Activated CD4-positive, alpha-beta T cell treated with anti-CD3 and anti-CD28 coated beads for 48 hours (primary cell): ENCODE measurements around the gene DHX15.
"Not testable (repeated sequence)": the region's sequence is repeated elsewhere in the genome, so short reads cannot be mapped to it uniquely, and the experiment has no call there.

Experiments
- DNase-seq: peaks from one replicate; pipeline ENCODE4 v3.0.0-alpha.2; 2020

The DHX15 gene

DNA sequence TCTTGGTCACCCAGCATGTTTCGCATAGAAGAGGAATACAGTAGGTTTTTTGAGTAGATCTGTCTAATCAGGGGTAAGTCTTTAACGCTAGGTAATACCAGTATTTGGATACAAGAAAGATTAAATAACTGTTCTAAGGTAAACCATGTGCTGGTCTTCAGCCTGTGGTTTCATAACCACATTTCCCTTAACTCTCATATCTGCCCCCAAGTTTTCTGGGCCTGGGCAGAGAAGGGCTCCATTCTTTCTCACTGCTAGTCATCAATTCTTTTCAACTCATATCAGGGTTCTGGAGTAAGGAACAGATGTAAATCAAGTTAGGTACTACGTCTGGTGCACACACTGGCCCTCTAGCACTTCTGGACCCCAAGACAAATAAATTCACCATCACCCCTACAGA lies 49.0 kb downstream of the DHX15 start:
- DNase-seq = no peak

DNA sequence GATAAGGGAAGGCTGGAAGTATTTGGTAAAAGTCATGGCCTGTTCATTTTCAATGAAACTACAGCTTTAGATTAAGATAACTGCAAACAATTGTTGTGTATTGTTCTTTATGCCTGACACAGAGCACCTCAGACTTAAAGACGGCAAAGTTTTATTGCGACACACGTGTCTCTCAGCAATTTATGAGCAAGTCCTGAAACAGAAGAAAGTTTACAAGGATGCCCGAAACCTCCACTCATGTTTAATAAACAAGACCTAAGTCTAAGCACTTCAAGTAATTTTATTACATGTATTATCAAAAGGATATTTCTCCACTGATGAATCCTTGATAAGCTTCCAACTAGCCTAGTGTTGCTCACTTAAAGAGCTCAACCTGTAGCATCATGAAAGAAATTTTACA lies 51.0 kb downstream of the DHX15 start:
- no peak for DNase-seq

DNA sequence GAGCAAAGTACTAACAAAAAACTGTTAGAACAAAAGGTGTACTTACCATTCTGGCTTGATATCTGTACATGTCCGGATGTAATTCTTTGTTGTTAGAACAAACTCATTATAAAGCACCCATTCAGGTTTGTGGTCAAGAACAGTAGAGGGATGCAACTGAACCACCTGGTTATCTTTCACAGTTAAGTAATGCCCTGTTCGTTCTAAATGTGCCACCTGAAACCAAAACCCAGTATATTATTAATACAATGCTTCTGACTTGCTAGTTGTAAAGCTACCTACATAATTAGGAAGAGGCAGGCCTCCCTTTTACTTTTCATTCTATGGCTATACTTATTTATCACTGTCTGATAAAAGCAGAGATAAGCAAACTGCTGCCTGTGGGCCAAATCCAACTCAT lies 54.8 kb downstream of the DHX15 start:
- no peak for DNase-seq

DNA sequence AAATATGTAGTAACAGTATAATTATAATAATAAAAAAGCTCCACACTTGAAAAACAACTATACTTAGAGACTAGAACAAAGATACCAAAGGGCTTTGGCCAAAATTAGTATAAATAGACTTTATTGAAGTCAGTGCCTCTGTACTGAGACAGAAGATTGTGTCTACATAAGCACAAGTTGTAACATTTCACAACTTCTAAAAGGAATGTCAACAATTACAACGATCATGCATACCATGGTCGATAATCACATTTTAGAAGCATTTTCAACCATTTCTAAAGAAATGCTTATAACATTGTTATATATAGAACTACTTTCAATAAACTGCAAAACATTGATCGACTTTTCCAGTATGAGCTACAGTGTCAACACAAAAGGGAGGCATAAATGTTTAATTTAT lies 57.0 kb downstream of the DHX15 start:
- DNase-seq = no peak

DNA sequence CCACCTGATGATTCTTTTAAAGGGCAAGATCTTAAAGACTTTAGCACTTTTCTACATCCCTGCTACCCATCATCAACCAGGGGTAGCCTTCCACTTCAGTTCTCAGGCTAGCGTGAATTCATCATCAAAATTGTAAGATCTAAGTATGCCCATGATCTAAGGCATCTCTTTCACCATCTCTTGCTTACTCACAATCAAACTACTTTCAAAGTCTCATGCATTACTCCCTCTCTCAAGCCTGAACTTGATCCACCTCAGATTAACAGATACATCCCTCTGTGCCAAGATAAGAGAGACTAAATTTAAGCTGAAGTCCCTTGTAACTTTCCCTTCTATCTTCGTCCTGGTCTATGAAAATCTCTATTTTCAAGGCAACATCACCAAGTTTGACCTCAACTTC lies 62.8 kb downstream of the DHX15 start:
- DNase-seq = no peak

DNA sequence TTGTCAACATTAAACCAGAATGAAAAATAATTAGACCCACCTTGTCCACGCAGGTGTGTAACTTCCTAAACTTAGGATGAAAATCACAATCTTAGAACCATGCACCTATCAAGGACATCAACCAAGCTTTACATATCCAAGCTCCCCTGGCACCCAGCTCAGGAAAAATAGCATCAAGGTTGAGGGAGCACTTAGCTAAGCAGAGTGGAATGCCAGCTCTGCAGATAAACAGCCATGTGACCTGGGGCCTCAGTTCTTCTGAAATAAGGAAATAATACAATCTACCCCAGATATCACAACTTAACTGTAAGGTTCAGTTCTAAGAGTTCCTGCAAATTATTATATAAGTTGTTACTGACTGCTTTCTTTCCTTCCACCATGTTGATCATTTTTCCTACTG lies 64.7 kb downstream of the DHX15 start:
- no peak for DNase-seq

DNA sequence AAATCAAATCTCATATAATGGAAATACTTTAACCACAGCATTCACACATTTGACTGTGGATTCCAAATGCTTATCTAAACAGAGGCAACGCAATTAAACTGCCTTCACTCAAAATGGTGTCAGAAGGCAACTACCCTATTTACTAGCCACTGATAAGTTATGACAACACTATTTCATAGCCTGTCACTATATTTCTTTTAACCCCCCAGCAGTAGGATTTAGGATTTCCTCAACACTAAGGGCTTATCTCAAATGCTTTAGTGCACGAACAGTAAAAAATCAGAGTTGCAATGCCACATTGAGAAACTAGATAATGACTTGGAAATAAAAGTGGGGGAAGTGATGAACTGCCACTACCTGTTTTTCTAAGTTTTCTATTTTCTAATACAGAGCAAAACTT lies 66.7 kb downstream of the DHX15 start:
- no peak for DNase-seq

DNA sequence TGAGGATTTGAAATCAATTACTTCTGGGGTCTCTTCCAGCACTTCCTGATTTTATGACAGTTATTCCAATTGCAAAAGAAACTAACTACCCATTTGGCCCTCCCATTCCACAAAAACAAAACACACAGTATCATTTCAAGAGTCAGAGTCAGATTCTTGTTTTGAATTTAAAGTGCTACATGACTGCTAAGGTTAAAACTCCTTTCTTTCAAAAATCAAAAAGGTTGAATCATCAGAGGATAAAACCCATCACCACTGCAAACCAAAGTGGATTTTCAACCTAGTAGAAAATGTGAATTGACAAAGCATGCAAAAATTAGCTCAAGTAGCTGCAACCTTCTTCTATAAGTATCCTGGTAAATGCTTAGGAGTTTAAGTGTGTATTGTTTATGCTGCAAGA lies 67.4 kb downstream of the DHX15 start:
- DNase-seq = no peak

DNA sequence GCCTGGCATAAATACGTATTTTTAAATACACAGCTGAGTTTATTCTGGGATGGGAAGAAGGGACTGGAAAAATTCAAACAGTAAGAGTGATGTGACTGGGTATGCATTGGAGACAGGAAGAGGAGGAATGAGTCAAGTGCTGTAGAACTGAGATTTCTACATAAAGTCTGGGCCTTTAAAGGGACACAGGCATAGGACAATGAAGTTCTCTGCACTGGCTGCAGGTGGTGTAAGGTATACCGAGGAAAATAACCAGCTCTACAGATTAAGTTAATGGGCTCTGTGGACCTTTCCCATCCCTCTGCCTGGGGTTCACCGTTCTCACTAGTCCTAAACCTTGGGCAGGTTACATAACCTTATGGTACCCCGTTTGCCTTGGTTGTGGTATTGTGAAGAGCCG lies 68.7 kb downstream of the DHX15 start:
- no peak for DNase-seq

DNA sequence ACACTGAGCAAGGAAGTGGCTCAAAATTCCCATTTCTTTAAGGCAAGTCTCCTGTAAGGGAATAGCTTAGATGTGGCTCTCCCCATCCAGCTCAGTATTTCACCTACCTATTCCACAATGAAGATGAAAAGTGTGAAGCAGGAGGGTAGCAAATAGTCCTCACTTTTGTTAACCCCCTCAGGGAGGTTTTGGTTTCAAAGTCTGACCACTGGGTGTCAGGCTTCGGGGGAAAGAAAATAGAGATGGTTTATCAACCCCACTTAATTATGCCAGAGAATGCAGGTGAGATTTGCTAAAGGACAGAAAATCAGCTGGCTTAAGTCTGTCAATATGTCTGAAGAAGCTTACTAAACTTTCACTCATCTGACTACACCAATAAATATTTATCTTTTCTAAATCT lies 69.5 kb downstream of the DHX15 start:
- DNase-seq = no peak

DNA sequence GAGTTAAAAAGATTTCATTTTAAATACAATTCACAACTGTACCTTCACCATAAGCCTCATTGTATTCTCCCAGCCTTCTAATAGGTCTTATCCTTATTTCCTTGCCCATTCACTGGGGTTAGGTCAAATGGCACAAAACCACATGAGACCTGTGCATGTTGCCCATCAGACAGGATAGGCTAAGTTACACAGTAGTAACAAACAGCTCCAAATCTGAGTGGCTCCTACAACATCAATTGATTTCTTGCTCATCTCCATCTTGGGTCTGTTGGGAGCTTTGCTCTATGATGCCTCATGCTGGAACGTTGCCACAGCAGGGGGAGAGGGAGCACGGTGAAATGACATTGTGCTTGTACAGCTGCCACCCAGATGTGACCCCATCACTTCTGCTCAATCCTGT lies 70.6 kb downstream of the DHX15 start:
- DNase-seq = no peak

DNA sequence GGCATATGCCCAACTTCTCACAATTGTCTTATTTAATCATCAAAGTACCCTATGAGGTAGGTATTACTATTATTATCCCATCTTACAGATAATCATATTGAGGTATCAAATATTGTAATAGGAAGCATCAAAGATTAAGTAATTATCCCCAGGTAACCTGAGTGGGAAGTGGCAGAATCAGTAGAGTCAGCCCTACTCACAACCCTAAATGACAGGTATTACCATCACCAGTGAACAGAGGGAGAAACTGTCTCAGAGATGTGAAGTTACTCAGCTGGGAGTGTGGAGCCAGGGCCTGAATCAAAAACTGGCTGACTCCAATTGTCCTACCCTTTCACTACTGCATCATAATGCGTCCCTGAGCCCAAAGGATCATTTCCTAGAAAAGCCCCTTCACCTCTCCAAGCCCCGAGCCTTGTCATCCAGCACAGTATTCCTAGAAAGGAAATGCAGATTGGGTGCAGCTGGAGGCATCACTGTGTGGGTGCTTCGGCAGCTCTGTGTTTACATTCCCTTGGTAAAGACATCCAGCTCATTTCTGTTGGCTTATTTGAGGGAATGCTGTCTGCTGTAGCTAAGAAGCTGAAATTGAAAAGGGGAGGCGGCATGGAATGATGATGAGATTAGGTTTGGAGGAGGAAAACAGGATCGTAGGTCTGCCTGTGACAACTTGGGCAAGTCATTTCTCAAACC lies 72.8 kb downstream of the DHX15 start:
- DNase-seq = no peak

DNA sequence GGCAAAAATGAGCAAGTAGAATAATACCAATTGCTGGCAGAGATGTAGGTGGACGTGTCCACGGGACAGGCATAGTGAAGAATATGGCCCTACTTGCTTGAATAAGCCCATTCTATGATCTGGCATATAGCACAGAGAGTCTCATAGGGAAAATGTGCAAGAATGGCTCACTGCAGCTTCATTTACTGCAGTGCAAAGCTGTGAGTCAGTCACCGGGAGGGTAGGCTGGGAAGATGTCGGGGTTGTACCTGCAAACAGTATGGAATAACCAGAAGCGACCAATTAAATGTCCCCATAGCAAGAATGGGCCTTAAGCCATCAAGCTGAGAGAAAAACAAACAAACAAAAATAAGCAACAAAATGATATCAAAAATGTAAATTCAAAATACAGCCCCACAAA lies 74.3 kb downstream of the DHX15 start:
- DNase-seq = no peak

DNA sequence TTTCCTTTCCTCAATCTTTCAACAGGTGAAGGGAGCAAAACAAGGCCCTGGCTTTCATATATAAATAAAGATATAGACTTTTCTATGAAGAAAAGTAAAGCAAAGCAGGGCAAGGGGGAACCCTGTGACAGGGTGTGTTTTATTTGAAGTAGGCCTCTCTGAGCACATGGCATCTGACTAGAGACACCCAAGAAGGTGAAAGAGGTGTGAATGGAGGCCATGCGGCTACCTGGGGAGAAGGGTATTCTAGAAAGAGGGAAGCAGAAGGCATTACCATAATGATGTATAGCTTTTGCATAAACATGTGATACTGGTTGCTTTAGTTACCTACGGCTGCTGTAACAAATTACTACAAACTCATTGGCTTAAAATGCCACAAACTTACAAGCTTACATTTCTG lies 75.8 kb downstream of the DHX15 start:
- no peak for DNase-seq

DNA sequence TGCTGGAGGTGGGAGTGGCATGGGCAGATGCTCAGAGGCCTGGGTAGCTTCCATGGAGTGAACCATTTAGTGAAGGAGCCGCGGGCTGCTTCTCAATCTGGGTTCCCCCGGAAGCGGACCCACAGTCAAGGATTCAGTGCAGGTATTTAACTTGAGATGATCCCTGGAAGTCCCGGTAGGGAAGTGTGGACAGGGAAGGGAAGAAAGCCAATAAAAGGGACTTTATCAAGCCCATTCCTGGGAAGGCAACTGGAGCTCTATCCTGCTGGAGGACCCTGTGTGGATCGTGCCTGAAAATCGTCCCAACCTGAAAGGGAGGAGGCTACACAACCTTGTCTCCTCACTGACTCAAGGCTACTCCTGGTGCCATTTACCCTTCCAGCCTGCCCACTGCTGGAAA lies 76.9 kb downstream of the DHX15 start:
- no peak for DNase-seq

DNA sequence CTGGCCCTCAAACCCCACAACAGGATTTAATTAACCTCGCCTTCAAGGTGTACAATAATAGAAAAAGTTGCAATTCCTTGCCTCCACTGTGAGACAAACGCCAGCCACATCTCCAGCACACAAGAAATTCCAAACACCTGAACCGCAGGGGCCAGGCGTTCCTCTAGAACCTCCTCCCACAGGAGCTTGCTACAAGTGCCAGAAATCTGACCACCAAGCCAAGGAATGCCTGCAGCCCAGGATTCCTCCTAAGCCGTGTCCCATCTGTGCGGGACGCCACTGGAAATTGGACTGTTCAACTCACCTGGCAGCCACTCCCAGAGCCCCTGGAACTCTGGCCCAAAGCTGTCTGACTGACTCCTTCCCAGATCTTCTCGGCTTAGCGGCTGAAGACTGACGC lies 81.3 kb downstream of the DHX15 start:
- DNase-seq = not testable (repeated sequence)

DNA sequence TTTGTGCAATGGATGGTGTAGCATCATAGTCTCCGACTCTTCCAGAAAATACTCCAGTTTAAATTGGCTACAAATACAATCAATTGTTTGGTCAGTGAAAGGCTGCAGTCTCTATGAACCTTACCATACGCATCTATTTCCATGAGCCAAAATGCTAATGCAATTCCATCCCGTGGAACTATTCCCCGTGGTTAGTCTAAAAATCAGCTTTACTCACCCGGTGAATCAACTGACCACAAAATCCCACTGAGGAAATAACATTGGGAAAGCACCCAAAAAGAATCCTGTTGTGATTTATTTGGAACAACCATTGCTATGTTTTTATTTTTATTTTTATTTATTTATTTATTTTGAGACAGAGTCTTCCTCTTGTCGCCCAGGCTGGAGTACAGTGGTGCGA lies 87.1 kb downstream of the DHX15 start:
- DNase-seq = no peak

DNA sequence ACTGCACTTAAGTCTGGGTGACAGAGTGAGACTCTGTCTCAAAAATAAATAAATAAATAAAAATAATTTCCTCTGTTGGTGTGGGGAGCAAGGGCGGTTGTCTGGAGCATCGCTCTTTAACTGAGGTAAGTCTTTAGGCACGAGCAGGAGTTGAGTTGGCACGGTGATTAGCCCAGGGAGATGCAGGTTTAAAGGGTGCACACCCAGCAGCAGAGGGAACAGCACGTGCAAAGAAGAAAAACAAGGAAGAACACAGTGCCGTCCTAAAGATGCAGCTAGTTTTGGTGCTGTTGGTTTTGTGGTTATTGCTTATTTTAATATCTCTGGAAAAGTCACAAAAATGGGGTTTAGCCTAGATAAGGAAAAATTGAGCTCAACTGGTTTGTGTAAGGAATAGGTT lies 87.8 kb downstream of the DHX15 start:
- no peak for DNase-seq

DNA sequence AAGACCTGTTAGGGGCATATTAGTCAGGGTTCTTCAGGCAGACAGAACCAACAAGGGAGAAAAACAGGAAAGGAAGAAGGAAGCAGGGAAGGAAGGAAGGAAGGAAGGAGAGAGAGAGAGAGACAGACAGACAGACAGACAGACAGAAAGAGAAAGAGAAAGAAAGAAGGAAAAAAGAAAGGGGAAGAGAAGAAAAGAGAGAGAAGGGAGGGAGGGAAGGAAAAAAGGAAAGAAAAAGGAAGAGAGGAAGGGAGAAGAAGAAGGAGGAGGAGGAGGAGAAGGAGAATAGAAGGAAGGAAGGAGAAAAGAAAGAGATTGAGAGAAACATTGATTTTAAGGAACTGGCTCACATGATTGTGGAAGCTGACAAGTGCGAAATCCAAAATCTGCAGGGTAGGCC lies 89.0 kb downstream of the DHX15 start:
- DNase-seq = no peak

DNA sequence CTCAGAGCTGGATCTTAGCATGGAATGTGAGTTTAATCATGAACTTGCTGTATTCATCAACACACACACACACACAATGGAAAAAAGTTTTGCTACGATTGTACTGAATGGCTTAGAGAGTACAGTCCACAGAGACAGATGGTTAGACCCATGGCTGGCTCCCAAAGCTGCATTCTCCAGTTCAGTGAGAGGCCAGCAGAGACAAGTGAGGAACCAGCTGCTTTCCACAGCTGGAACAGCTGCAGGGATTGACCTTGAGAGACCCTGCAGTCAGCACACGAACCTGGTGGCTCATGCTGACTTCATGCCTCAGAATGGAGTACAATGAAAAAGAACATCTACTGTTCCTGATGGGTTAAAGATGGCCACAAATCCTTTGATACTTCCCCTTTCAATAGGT lies 94.5 kb downstream of the DHX15 start:
- no peak for DNase-seq

DNA sequence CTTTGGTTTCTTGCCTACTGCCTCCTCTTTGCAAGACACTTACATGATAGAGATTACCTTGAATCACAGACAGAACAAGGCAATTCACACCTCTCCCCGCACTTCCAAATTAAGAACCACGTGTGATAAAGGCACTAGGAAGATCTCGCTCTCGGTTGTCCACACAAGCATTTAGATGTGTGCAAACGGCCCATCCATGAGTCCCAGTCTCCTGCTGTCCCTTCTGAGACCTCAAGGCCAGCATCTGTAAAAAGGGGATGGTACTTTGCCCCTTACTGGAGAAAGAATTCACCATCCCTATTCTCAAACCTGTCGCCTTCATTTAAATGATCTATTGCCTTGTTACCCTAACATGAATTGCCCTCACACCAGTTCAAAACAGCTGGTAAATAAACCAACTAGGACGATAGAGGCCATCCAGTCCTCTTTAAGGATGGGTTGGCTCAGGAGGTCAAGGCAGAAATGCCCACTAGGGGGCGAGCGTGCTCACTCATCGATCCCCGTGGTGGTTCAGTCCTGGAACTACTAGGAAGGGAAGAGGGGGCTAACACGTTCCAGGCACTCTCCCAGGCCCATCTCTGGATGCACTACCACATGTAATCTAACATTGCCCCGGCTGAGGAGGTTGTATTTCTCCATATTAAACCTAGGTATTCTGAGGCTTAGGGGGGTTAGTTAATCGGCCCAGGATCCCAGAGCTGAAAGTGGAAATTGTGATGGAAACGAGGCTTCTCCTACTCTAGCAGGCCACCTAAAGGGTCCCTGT lies 95.8 kb downstream of the DHX15 start:
- peak; percentile 84 for DNase-seq

DNA sequence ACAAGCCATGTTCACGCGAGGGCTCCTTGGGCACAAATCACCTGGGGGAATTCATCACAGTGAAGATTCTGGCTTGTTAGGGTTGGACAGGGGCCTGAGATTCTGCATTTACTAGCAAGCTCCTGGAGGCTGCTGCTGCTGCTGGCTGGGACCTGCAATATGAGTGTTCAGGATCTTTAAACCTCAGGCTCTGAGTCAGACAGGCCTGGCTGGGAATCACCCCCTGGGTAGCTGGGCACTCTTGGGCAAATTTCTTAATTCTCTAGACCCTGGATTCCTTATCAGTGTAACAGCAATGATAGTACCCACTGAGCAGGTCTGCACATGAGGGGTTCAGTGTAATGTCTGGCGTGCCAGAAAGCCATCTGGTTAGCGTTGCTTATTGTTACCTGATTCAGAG lies 101.5 kb downstream of the DHX15 start:
- DNase-seq = no peak

DNA sequence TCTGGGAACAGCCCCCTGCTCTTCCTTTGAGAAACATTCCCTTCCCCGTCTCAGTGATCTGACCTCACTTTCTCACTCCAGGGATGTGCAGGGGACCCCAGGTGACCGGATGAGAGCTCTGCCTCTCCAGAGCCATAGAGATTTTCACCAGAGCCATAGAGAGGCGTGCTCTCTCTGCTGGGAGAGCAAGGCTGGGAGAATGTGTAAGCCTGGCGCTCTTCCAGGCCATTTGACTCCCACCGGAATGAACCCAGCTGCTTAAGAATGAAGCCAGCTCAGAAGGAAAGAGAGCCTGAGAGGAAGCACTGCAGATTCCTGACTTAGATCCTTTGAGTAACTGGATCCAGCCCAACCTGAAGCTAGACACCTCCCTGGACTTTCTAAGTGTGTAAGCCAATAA lies 106.4 kb downstream of the DHX15 start:
- no peak for DNase-seq
